MCF 10A (cell line): ENCODE results near the gene SLC5A4. TPM values are rescaled to one million over a fixed set of nuclear protein-coding genes. Genes with fewer than 3 reads are reported as not detected.

Experiments used
- BruUV-seq: library from RNA; stranded (reverse); fragments of 400-500 nt; replicated peaks from 2 replicates; lab custom pipeline; 2021; lab: Mats Ljungman, UMichigan
- CTCF ChIA-PET: fragments of 300-600 bp; sonication (Branson Sonifier 250); formaldehyde crosslinking; extraction: SDS; loops from one replicate; lab custom pipeline; 2021; ENCODE audit warnings: antibody characterized with exemption, inconsistent platforms; lab: Yijun Ruan, JAX
- POLR2A ChIA-PET: fragments of 300-600, 350-650 bp; sonication (Branson Sonifier 250); formaldehyde crosslinking; extraction: SDS; loops from one replicate; lab custom pipeline; 2020; ENCODE audit warnings: antibody characterized with exemption, inconsistent platforms; lab: Yijun Ruan, JAX
- DNase-seq: peaks from one replicate; pipeline ENCODE4 v3.0.0-alpha.2; 2018; ENCODE audit not compliant: unreplicated experiment
- H3K27ac Mint-ChIP-seq: one replicate; pipeline ENCODE4 v1.8.0; 2022; ENCODE audit warnings: mild to moderate bottlenecking, low read depth, mixed read lengths; ENCODE audit not compliant: unreplicated experiment
- H3K27me3 Mint-ChIP-seq: one replicate; pipeline ENCODE4 v1.8.0; 2022; ENCODE audit warnings: mixed read lengths; ENCODE audit not compliant: insufficient read depth, unreplicated experiment
- H3K36me3 Mint-ChIP-seq: one replicate; pipeline ENCODE4 v1.8.0; 2022; ENCODE audit warnings: mild to moderate bottlenecking, moderate library complexity, mixed read lengths; ENCODE audit not compliant: insufficient read depth, unreplicated experiment
- H3K4me1 Mint-ChIP-seq: one replicate; pipeline ENCODE4 v1.8.0; 2022; ENCODE audit warnings: mixed read lengths; ENCODE audit not compliant: insufficient read depth, unreplicated experiment
- H3K4me3 Mint-ChIP-seq: one replicate; pipeline ENCODE4 v1.8.0; 2022; ENCODE audit warnings: mild to moderate bottlenecking, moderate library complexity, mixed read lengths; ENCODE audit not compliant: unreplicated experiment
- H3K9me3 Mint-ChIP-seq: one replicate; pipeline ENCODE4 v1.8.0; 2022; ENCODE audit warnings: mixed read lengths; ENCODE audit not compliant: unreplicated experiment
- CTCF ChIP-seq: fragments of 200-600 bp; IDR thresholded peaks from one replicate; pipeline ENCODE4 v1.8.0; 2022; ENCODE audit warnings: antibody characterized with exemption, mild to moderate bottlenecking; ENCODE audit not compliant: unreplicated experiment
- intact Hi-C: fragments of 100-400 bp; cut with micrococcal nuclease; formaldehyde crosslinking; loops from 2 replicates; pipeline ENCODE4 v1.14.1; 2022
- total RNA-seq: library from RNA; stranded (reverse); gene quantifications from 2 replicates; pipeline ENCODE4 v1.2.3, GENCODE V29; 2022

SLC5A4 gene
- total RNA-seq, 1 experiment from 2014 or later: not detected

DNA sequence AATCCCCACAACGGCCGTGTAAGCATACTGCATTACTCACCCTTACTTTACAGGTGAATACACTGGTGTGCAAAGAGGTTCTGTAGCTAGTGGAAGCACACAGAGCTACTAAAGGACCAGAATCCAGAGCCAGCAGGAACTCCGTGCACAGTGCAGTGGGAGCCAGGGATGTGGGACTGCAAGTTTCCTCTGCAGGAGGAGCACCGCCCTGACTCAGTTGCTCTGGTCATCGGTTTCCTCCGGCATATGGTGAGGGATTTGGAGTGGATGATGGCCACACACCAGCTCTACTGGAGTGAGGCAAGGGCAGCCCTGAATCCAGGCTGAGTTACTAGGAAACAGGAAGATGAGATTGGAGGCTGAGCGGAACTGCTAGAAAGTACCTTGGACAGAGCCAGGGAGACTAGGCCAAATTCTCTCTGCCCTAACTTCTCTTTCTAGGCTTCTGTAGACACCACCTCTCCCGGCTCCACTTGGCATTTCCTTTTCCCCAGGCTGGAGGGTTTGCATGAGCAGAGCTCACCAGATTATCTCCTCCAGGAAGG lies 77.9 kb downstream of the SLC5A4 start:
- intact Hi-C loops: no loop called here
- Mint-ChIP-seq H3K4me1 (no peaks in the 10 kb centered on the region), H3K27me3 (peaks cover 13% of the 10 kb centered on the region), H3K4me3 (no peak overlapping the region), H3K36me3 (no peaks in the 10 kb centered on the region), H3K9me3 (no peaks in the 10 kb centered on the region), H3K27ac (no peak overlapping the region)
- TF ChIP-seq CTCF: no peak
- BruUV-seq: no TSS peak
- CTCF ChIA-PET: no interaction called here
- POLR2A ChIA-PET: no interaction called here
- no peak for DNase-seq

GRCh38 chr22:32175683-32176644 lies 79.2 kb downstream of the SLC5A4 start:
- BruUV-seq: no TSS peak
- POLR2A ChIA-PET: no interaction called here
- H3K27ac Mint-ChIP-seq: no peak overlapping the region
- no peaks in the 10 kb centered on the region for H3K9me3 Mint-ChIP-seq
- no peak for DNase-seq
- TF ChIP-seq CTCF: no peak
- H3K27me3 Mint-ChIP-seq: peaks cover 13% of the 10 kb centered on the region
- intact Hi-C loops: no loop called here
- no peak overlapping the region for H3K4me3 Mint-ChIP-seq
- no peaks in the 10 kb centered on the region for H3K4me1 Mint-ChIP-seq
- CTCF ChIA-PET: interaction anchor here (0.6 kb wide), 1 partner anchor 42 kb away, joined by 6 read pairs; no protein-coding TSS in a partner anchor
- H3K36me3 Mint-ChIP-seq: no peaks in the 10 kb centered on the region

GRCh38 chr22:32175115-32175514 lies 80.0 kb downstream of the SLC5A4 start:
- no peak for DNase-seq
- BruUV-seq: no TSS peak
- intact Hi-C loops: no loop called here
- Mint-ChIP-seq H3K36me3 (no peaks in the 10 kb centered on the region), H3K27me3 (peaks cover 13% of the 10 kb centered on the region), H3K27ac (no peak overlapping the region), H3K9me3 (no peaks in the 10 kb centered on the region), H3K4me1 (no peaks in the 10 kb centered on the region), H3K4me3 (no peak overlapping the region)
- POLR2A ChIA-PET: no interaction called here
- CTCF ChIA-PET: no interaction called here
- TF ChIP-seq CTCF: no peak

Other genes starting within 250 kb of the SLC5A4 start
- gene SLC5A1, start 212.1 kb downstream of the SLC5A4 start, total RNA-seq: not detected in 2 replicates
- not detected in 2 replicates for gene C22orf42, start 96.0 kb downstream of the SLC5A4 start, total RNA-seq
- not detected in 2 replicates for gene RFPL2, start 50.3 kb downstream of the SLC5A4 start, total RNA-seq
- gene RFPL3, start 102.5 kb upstream of the SLC5A4 start, total RNA-seq: not detected in 2 replicates
- gene RTCB, start 156.9 kb upstream of the SLC5A4 start, total RNA-seq: 93.4 and 109 TPM in 2 replicates
- not detected in 2 replicates for gene BPIFC, start 209.1 kb upstream of the SLC5A4 start, total RNA-seq
- 59.8 and 76.9 TPM in 2 replicates for gene FBXO7, start 219.5 kb upstream of the SLC5A4 start, total RNA-seq